ENCODE results near the gene GJA3. TPM values are rescaled to one million over a fixed set of nuclear protein-coding genes. Genes with fewer than 3 reads are reported as not detected.

The GJA3 gene
- total and polyA plus RNA-seq, 2 of the 8 experiments (the other 6 are each of a cell fraction or from before 2014, with no cell fraction given), result 0.12 to 0.60 TPM

GRCh38 chr13:20125783-20126165, 35.1 kb downstream of the GJA3 start:
- Histone ChIP-seq H2AK5ac (ENCODE audit: low read depth, low read length) (no peak overlapping the region), H2BK15ac (ENCODE audit: low read length) (no peak overlapping the region), H3K4ac (replicated peaks; ENCODE audit: insufficient read length, low read depth, low read length) (no peak overlapping the region), H4K91ac (replicated peaks; ENCODE audit: insufficient read length, low read length) (no peak overlapping the region), H3K36me3 (ENCODE audit: control insufficient read depth in 2 of 4, insufficient read depth in 4 of 4, low read length in 3 of 4) (no peaks in the 10 kb centered on the region), H3K18ac (ENCODE audit: extremely low read depth, low read length) (no peak overlapping the region), H3K79me1 (ENCODE audit: low read depth, low read length) (no peaks in the 10 kb centered on the region), H3K27ac (ENCODE audit: low read depth, low read length) (no peak overlapping the region), H3K9ac (replicated peaks in 1 of 4; ENCODE audit: extremely low read depth in 1 of 4, low read depth in 3 of 4, low read length in 3 of 4) (no peak overlapping the region), H4K5ac (ENCODE audit: insufficient read length, low read depth, low read length) (no peak overlapping the region), H4K20me1 (replicated peaks in 1 of 2; ENCODE audit: control insufficient read depth in 1 of 2, insufficient read depth in 2 of 2, low read length in 2 of 2) (no peaks in the 10 kb centered on the region), H4K8ac (ENCODE audit: extremely low read depth, insufficient read depth, low read length) (no peak overlapping the region), H3K27me3 (replicated peaks in 1 of 4; ENCODE audit: control insufficient read depth in 3 of 4, extremely low read depth in 1 of 4, insufficient read depth in 3 of 4, low read length in 3 of 4) (peaks cover 0 to 20% (median 13%) of the 10 kb centered on the region in 4 experiments; a peak in 6 of 7 replicates), H3K14ac (ENCODE audit: insufficient read length) (no peak overlapping the region), H3K4me3 (ENCODE audit: extremely low read depth in 1 of 4, insufficient read depth in 2 of 4, low read depth in 3 of 4, low read length in 4 of 4) (no peak overlapping the region), H3K9me3 (ENCODE audit: insufficient read depth in 2 of 2, low read depth in 1 of 2, low read length in 1 of 2) (no peaks in the 10 kb centered on the region), H3K4me2 (ENCODE audit: insufficient read depth in 1 of 2, low read depth in 2 of 2, low read length in 2 of 2) (no peak overlapping the region), H2BK5ac (ENCODE audit: low read depth, low read length) (no peak overlapping the region), H3K23ac (ENCODE audit: insufficient read length) (no peak overlapping the region), H3K79me2 (ENCODE audit: control insufficient read depth in 1 of 2, insufficient read depth in 2 of 2, low read length in 2 of 2) (no peaks in the 10 kb centered on the region), H2BK20ac (ENCODE audit: low read length) (no peak overlapping the region), H2BK12ac (ENCODE audit: low read depth, low read length) (no peak overlapping the region), H3K56ac (replicated peaks; ENCODE audit: insufficient read length, low read depth, low read length) (no peak overlapping the region), H3K23me2 (ENCODE audit: low read depth, low read length) (peaks cover 25% of the 10 kb centered on the region), H3K4me1 (replicated peaks in 1 of 4; ENCODE audit: control insufficient read depth in 3 of 4, insufficient read depth in 4 of 4, low read length in 3 of 4) (peaks cover 0 to 7% (median 2%) of the 10 kb centered on the region in 4 experiments; a peak in 5 of 7 replicates), H2AFZ (ENCODE audit: low read length) (no peak overlapping the region), H2BK120ac (replicated peaks; ENCODE audit: low read depth, low read length) (no peak overlapping the region)
- 79% methylated on average over 4 of the region's 4 CpGs; no CpG with 5 or more reads in 1 of the 2 experiments for WGBS, 2 experiments (ENCODE audit: extremely low coverage in 1 of 2, insufficient coverage in 1 of 2, insufficient read length in 1 of 2, insufficient replicate concordance in 2 of 2, low coverage in 1 of 2, low lambda C conversion rate in 2 of 2, missing lambda C conversion rate in 1 of 2)
- DNase-seq (ENCODE audit: low read depth in 1 of 2, low spot score in 2 of 2), result no peak
- POLR2A ChIA-PET (ENCODE audit: partially characterized antibody), result interaction anchor here (0.9 kb wide), 1 partner anchor 262 kb away, joined by 4 read pairs; the partner anchor contains the start of gene ZMYM5
- no peak for FAIRE-seq
- CTCF ChIA-PET (ENCODE audit: partially characterized antibody), result interaction anchor here (0.6 to 2.6 kb wide), 4 partner anchors 9 to 38 kb away, joined by 3 to 10 read pairs (median 6); no protein-coding TSS in a partner anchor
- no peak for TF ChIP-seq GTF2F1 (IDR thresholded peaks at IDR 0.05; ENCODE audit: borderline replicate concordance, low read depth, low read length)
- TF ChIP-seq RNF2 (IDR thresholded peaks at IDR 0.05; ENCODE audit: borderline replicate concordance, low read depth, low read length, missing control alignments, poor library complexity, severe bottlenecking), result no peak
- TF ChIP-seq EGR1 (IDR thresholded peaks at IDR 0.05; ENCODE audit: borderline replicate concordance, low read depth, low read length), result no peak
- TF ChIP-seq RXRA (IDR thresholded peaks at IDR 0.05; ENCODE audit: insufficient read depth, low read depth, low read length), result no peak
- no peak for TF ChIP-seq ZNF274 (IDR thresholded peaks at IDR 0.05; ENCODE audit: borderline replicate concordance, extremely low read depth, low read length)
- no peak for TF ChIP-seq ASH2L (IDR thresholded peaks at IDR 0.05; ENCODE audit: low read length)
- no peak for TF ChIP-seq TAF7 (optimal IDR thresholded peaks at IDR 0.05; ENCODE audit: borderline replicate concordance, low read depth, low read length)
- TF ChIP-seq KDM1A (IDR thresholded peaks at IDR 0.05; ENCODE audit: borderline replicate concordance, low read length), result no peak
- no peak for TF ChIP-seq TCF12 (IDR thresholded peaks at IDR 0.05; ENCODE audit: low read depth, low read length)
- TF ChIP-seq CBX5 (IDR thresholded peaks at IDR 0.05; ENCODE audit: low read depth, low read length), result no peak
- no peak for TF ChIP-seq ATF3 (IDR thresholded peaks at IDR 0.05; ENCODE audit: insufficient read depth, low read depth, low read length)
- no peak for TF ChIP-seq EZH2 (IDR thresholded peaks at IDR 0.05; ENCODE audit: low read depth, low read length, severe bottlenecking)
- no peak for TF ChIP-seq KDM5A (IDR thresholded peaks at IDR 0.05; ENCODE audit: low read length)
